Transverse colon (tissue), 4 donors: ENCODE results near the gene KIAA0232.

Experiments used
- CTCF ChIP-seq, 5 experiments: fragments of 200-600 bp in 3 of 5; fragments of 450-650 bp in 2 of 5; sonication (generic) in 3 of 5; IDR thresholded peaks; 1 replicate in 2 of 5; 2 replicates in 3 of 5; pipeline ENCODE4 v1.5.1; 2016 to 2017; ENCODE audit warnings: antibody characterized with exemption in 5 of 5, inconsistent platforms in 3 of 5, mild to moderate bottlenecking in 2 of 5, moderate library complexity in 1 of 5
- EP300 ChIP-seq: sonication (generic); formaldehyde crosslinking; IDR thresholded peaks from one replicate; pipeline ENCODE4 v1.6.1; 2017; ENCODE audit warnings: antibody characterized with exemption, low read depth
- POLR2A ChIP-seq: fragments of 450-650 bp; IDR thresholded peaks from one replicate; pipeline ENCODE4 v1.6.1; 2016; ENCODE audit warnings: antibody characterized with exemption, mild to moderate bottlenecking, moderate library complexity
- POLR2AphosphoS5 ChIP-seq, 3 donors: sonication (generic); formaldehyde crosslinking; IDR thresholded peaks; one replicate each; pipeline ENCODE4 v1.6.1; 2016; ENCODE audit warnings: antibody characterized with exemption in 3 of 3

- no peak for TF ChIP-seq CTCF (IDR thresholded peaks at IDR 0.05)
- no peak for TF ChIP-seq POLR2A
- TF ChIP-seq POLR2AphosphoS5 (IDR thresholded peaks at IDR 0.05): no peak
- no peak for TF ChIP-seq EP300
These were observed 129.9 kb downstream of the KIAA0232 start for GRCh38 chr4:6912441-6912840.
